Neural cell (in vitro differentiated cells): Measurements from ENCODE around the gene ARF1. TPM values are rescaled to one million over a fixed set of nuclear protein-coding genes. Genes with fewer than 3 reads are reported as not detected.

ENCODE experiments used
- H2AFZ ChIP-seq: fragments of 200-600, 300-800 bp; sonication (generic), shearing (Covaris generic); 2 replicates; pipeline ENCODE4 v1.6.0; 2014; ENCODE audit warnings: low read depth, mild to moderate bottlenecking, antibody characterized with exemption, low read length, moderate library complexity
- H3F3A ChIP-seq: fragments of 200-600 bp; shearing (Covaris generic); 2 replicates; pipeline ENCODE4 v1.6.1; 2016; ENCODE audit warnings: mild to moderate bottlenecking, moderate library complexity, mixed read lengths, antibody characterized with exemption, low read length; ENCODE audit not compliant: insufficient read depth, poor library complexity, severe bottlenecking
- H3K27ac ChIP-seq: fragments of 200-600, 300-800 bp; sonication (generic), shearing (Covaris generic); 2 replicates; pipeline ENCODE4 v1.5.1; 2014; ENCODE audit warnings: mild to moderate bottlenecking, low read length, moderate library complexity
- H3K27me3 ChIP-seq: fragments of 300-800, 200-600 bp; sonication (generic), shearing (Covaris generic); 2 replicates; pipeline ENCODE4 v1.6.0; 2014; ENCODE audit warnings: mild to moderate bottlenecking, low read depth, low read length, moderate library complexity; ENCODE audit not compliant: insufficient read depth
- H3K36me3 ChIP-seq: fragments of 300-800, 200-600 bp; sonication (generic), shearing (Covaris generic); 2 replicates; pipeline ENCODE4 v1.5.1; 2014; ENCODE audit warnings: mild to moderate bottlenecking, antibody characterized with exemption, low read length, moderate library complexity; ENCODE audit not compliant: insufficient read depth
- H3K4me2 ChIP-seq: fragments of 300-800, 200-600 bp; sonication (generic), shearing (Covaris generic); 2 replicates; pipeline ENCODE4 v1.6.0; 2014; ENCODE audit warnings: mild to moderate bottlenecking, low read length
- H3K4me3 ChIP-seq: fragments of 300-800, 200-600 bp; sonication (generic), shearing (Covaris generic); 2 replicates; pipeline ENCODE4 v1.5.1; 2014; ENCODE audit warnings: mild to moderate bottlenecking, low read length, moderate library complexity
- H3K79me2 ChIP-seq: fragments of 200-600 bp; shearing (Covaris generic); replicated peaks from 2 replicates; pipeline ENCODE4 v1.6.0; 2014; ENCODE audit warnings: mild to moderate bottlenecking, low read length, moderate library complexity; ENCODE audit not compliant: insufficient read depth
- H3K9ac ChIP-seq: fragments of 300-800, 200-600 bp; sonication (generic), shearing (Covaris generic); 2 replicates; pipeline ENCODE4 v1.6.1; 2016; ENCODE audit warnings: mild to moderate bottlenecking, low read length, mixed read lengths
- H3K9me2 ChIP-seq: fragments of 200-600 bp; shearing (Covaris generic); 2 replicates; pipeline ENCODE4 v1.6.1; 2016; ENCODE audit warnings: mild to moderate bottlenecking, low read length, mixed read lengths; ENCODE audit not compliant: insufficient read depth
- H3K9me3 ChIP-seq: fragments of 200-600, 300-800 bp; sonication (generic), shearing (Covaris generic); 2 replicates; pipeline ENCODE4 v1.6.1; 2016; ENCODE audit warnings: mild to moderate bottlenecking, mixed run types, low read length, moderate library complexity, mixed read lengths
- H4K20me1 ChIP-seq: fragments of 200-600 bp; shearing (Covaris generic); 2 replicates; pipeline ENCODE4 v1.6.1; 2016; ENCODE audit warnings: mild to moderate bottlenecking, mixed run types; ENCODE audit not compliant: insufficient read depth
- EP300 ChIP-seq: fragments of 450-650 bp; conservative IDR thresholded peaks from 2 replicates; pipeline ENCODE4 v1.6.1; 2014; ENCODE audit warnings: antibody characterized with exemption, mild to moderate bottlenecking, moderate library complexity; ENCODE audit not compliant: poor library complexity, severe bottlenecking
- EZH2 ChIP-seq: fragments of 200-600, 300-800 bp; shearing (Covaris generic), sonication (generic); IDR thresholded peaks from 2 replicates; pipeline ENCODE4 v1.6.1; 2014; ENCODE audit warnings: antibody characterized with exemption, low read length, borderline replicate concordance, mild to moderate bottlenecking; ENCODE audit not compliant: insufficient read depth, poor library complexity, severe bottlenecking
- MXI1 ChIP-seq: fragments of 450-650 bp; conservative IDR thresholded peaks from 2 replicates; pipeline ENCODE4 v1.6.1; 2014; ENCODE audit warnings: antibody characterized with exemption, mild to moderate bottlenecking; ENCODE audit not compliant: poor library complexity, severe bottlenecking
- POLR2AphosphoS5 ChIP-seq: IDR thresholded peaks from 2 replicates; pipeline ENCODE4 v1.6.1; 2012
- RAD21 ChIP-seq: fragments of 450-650 bp; conservative IDR thresholded peaks from 2 replicates; pipeline ENCODE4 v1.6.1; 2014; ENCODE audit warnings: antibody characterized with exemption, mild to moderate bottlenecking, moderate library complexity
- SMC3 ChIP-seq: fragments of 450-650 bp; conservative IDR thresholded peaks from 2 replicates; pipeline ENCODE4 v1.6.1; 2014; ENCODE audit warnings: antibody characterized with exemption, mild to moderate bottlenecking, moderate library complexity; ENCODE audit not compliant: poor library complexity
- TAF1 ChIP-seq: IDR thresholded peaks from 2 replicates; pipeline ENCODE4 v1.6.1; 2012; ENCODE audit warnings: low read depth
- polyA plus RNA-seq: library from polyadenylated mRNA; depleted of rRNA; stranded (reverse); fragments of >200 nt; gene quantifications from 2 replicates; pipeline ENCODE4 v1.2.3, GENCODE V29; 2014
- TF ChIP-seq, protein P1 (sequence below): IDR thresholded peaks from 2 replicates; pipeline ENCODE4 v1.6.1; 2012; ENCODE audit warnings: borderline replicate concordance
- TF ChIP-seq, protein P2 (sequence below): fragments of 450-650 bp; IDR thresholded peaks from 2 replicates; pipeline ENCODE4 v1.5.1; 2014; ENCODE audit warnings: antibody characterized with exemption, mild to moderate bottlenecking, moderate library complexity; ENCODE audit not compliant: poor library complexity, severe bottlenecking

Gene ARF1
- polyA plus RNA-seq, 1 donor from 2014 or later, result 168 TPM

DNA sequence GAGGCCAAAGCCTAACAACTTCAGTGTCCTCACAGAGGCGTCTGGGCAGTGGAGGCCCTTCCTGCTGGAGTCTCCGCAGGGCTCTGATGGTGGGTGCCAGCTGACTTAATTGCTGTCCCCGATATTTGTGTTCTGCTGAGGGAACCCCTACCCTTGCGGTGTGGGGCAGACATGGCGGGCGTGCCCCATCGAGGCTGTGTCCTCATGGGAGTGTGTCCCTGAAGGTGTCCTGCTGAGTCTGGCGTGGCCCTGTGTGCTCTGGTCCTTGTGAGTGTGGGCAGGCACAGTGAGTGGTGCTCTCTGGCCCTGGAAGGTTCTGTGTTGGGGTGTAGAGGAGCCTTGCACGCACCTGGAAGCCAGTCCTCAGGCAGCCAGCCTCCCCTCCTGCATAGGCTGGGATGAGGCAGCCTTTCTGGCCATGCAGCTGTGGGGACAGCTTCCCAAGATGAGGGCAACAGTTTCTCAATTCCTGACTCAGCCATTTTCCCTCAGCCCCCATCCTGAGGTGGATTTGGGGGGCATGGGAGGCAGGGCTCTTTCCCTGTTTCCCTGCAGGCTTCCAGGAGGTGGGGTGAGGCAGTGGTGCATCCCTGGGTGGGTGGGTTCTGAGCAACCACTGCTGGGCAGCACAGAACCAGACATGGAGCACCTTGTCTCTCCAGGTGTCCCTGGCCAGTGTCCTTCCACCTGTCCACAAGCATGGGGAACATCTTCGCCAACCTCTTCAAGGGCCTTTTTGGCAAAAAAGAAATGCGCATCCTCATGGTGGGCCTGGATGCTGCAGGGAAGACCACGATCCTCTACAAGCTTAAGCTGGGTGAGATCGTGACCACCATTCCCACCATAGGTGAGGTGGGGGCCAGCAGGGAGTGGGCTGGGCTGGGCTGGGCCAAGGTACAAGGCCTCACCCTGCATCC lies 14.2 kb downstream of the ARF1 start:
- Histone ChIP-seq H2AFZ (no peak overlapping the region), H3K9ac (no peak overlapping the region), H3K27ac (no peak overlapping the region), H3F3A (no peaks in the 10 kb centered on the region), H4K20me1 (no peaks in the 10 kb centered on the region), H3K9me3 (peaks cover 4% of the 10 kb centered on the region), H3K79me2 (peaks cover 61% of the 10 kb centered on the region), H3K4me3 (no peak overlapping the region), H3K27me3 (no peaks in the 10 kb centered on the region), H3K36me3 (peaks cover 15% of the 10 kb centered on the region), H3K9me2 (no peaks in the 10 kb centered on the region), H3K4me2 (no peak overlapping the region)
- TF ChIP-seq, protein P1, sequence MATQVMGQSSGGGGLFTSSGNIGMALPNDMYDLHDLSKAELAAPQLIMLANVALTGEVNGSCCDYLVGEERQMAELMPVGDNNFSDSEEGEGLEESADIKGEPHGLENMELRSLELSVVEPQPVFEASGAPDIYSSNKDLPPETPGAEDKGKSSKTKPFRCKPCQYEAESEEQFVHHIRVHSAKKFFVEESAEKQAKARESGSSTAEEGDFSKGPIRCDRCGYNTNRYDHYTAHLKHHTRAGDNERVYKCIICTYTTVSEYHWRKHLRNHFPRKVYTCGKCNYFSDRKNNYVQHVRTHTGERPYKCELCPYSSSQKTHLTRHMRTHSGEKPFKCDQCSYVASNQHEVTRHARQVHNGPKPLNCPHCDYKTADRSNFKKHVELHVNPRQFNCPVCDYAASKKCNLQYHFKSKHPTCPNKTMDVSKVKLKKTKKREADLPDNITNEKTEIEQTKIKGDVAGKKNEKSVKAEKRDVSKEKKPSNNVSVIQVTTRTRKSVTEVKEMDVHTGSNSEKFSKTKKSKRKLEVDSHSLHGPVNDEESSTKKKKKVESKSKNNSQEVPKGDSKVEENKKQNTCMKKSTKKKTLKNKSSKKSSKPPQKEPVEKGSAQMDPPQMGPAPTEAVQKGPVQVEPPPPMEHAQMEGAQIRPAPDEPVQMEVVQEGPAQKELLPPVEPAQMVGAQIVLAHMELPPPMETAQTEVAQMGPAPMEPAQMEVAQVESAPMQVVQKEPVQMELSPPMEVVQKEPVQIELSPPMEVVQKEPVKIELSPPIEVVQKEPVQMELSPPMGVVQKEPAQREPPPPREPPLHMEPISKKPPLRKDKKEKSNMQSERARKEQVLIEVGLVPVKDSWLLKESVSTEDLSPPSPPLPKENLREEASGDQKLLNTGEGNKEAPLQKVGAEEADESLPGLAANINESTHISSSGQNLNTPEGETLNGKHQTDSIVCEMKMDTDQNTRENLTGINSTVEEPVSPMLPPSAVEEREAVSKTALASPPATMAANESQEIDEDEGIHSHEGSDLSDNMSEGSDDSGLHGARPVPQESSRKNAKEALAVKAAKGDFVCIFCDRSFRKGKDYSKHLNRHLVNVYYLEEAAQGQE, result no peak
- TF ChIP-seq EP300 (no peak), RAD21 (no peak), MXI1 (no peak)
- TF ChIP-seq, protein P2, sequence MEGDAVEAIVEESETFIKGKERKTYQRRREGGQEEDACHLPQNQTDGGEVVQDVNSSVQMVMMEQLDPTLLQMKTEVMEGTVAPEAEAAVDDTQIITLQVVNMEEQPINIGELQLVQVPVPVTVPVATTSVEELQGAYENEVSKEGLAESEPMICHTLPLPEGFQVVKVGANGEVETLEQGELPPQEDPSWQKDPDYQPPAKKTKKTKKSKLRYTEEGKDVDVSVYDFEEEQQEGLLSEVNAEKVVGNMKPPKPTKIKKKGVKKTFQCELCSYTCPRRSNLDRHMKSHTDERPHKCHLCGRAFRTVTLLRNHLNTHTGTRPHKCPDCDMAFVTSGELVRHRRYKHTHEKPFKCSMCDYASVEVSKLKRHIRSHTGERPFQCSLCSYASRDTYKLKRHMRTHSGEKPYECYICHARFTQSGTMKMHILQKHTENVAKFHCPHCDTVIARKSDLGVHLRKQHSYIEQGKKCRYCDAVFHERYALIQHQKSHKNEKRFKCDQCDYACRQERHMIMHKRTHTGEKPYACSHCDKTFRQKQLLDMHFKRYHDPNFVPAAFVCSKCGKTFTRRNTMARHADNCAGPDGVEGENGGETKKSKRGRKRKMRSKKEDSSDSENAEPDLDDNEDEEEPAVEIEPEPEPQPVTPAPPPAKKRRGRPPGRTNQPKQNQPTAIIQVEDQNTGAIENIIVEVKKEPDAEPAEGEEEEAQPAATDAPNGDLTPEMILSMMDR, result no peak

DNA sequence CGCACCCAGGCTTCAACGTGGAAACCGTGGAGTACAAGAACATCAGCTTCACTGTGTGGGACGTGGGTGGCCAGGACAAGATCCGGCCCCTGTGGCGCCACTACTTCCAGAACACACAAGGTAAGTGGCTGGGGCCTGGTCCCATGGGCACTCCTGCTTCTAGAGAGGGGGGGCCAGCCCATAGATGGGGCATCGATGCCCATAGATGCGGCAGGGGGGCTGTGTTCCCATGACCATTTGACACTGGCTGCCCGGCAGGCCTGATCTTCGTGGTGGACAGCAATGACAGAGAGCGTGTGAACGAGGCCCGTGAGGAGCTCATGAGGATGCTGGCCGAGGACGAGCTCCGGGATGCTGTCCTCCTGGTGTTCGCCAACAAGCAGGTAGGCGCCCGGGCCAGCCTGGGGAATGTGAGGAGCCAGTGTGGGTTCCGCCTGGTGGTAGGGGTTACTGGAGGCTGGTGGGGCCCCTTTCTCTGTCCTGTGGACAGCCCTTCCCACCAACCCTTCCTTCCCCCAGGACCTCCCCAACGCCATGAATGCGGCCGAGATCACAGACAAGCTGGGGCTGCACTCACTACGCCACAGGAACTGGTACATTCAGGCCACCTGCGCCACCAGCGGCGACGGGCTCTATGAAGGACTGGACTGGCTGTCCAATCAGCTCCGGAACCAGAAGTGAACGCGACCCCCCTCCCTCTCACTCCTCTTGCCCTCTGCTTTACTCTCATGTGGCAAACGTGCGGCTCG lies 15.0 kb downstream of the ARF1 start:
- H3K9me3 ChIP-seq, result peaks cover 4% of the 10 kb centered on the region
- peaks cover 54% of the 10 kb centered on the region for H3K79me2 ChIP-seq
- H3K9me2 ChIP-seq, result no peaks in the 10 kb centered on the region
- peaks cover 15% of the 10 kb centered on the region for H3K36me3 ChIP-seq
- no peak overlapping the region for H2AFZ ChIP-seq
- H3K27ac ChIP-seq, result no peak overlapping the region
- H3K27me3 ChIP-seq, result no peaks in the 10 kb centered on the region
- H3K9ac ChIP-seq, result no peak overlapping the region
- H4K20me1 ChIP-seq, result no peaks in the 10 kb centered on the region
- H3K4me3 ChIP-seq, result no peak overlapping the region
- TF ChIP-seq SMC3, result no peak
- TF ChIP-seq, protein P2, result no peak
- TF ChIP-seq, protein P1, result no peak
- TF ChIP-seq EZH2, result no peak
- TF ChIP-seq RAD21, result no peak
- TF ChIP-seq MXI1, result no peak
- no peak for TF ChIP-seq TAF1
- no peak for TF ChIP-seq POLR2AphosphoS5
- TF ChIP-seq EP300, result no peak
- no peaks in the 10 kb centered on the region for H3F3A ChIP-seq
- H3K4me2 ChIP-seq, result no peak overlapping the region
